Fibroblast of lung (primary cell): ENCODE data around the gene RPLP2. TPM values are rescaled to one million over a fixed set of nuclear protein-coding genes. Genes with fewer than 3 reads are reported as not detected.

Experiments
- DNase-seq, 2 donors: peaks; one replicate each; pipeline versions ENCODE4 v3.0.0 to v3.0.0-alpha.2; 2010; ENCODE audit warnings: low read depth in 2 of 2
- H2AFZ ChIP-seq: 2 replicates; pipeline ENCODE4 v1.5.1; 2012; ENCODE audit warnings: low read length, control low read depth, inconsistent platforms
- H3K27ac ChIP-seq: 2 replicates; pipeline ENCODE4 v1.5.1; 2011; ENCODE audit warnings: low read length, control low read depth; ENCODE audit not compliant: insufficient read depth
- H3K27me3 ChIP-seq: 2 replicates; pipeline ENCODE4 v1.5.1; 2011; ENCODE audit warnings: mild to moderate bottlenecking, low read length; ENCODE audit not compliant: control insufficient read depth, insufficient read depth
- H3K36me3 ChIP-seq: 2 replicates; pipeline ENCODE4 v1.5.1; 2011; ENCODE audit warnings: low read length; ENCODE audit not compliant: control insufficient read depth, insufficient read depth
- H3K4me1 ChIP-seq: 2 replicates; pipeline ENCODE4 v1.5.1; 2011; ENCODE audit warnings: low read length; ENCODE audit not compliant: control insufficient read depth, insufficient read depth; ENCODE audit errors: extremely low read depth
- H3K4me2 ChIP-seq: 2 replicates; pipeline ENCODE4 v1.5.1; 2011; ENCODE audit warnings: low read length, control low read depth; ENCODE audit not compliant: insufficient read depth; ENCODE audit errors: extremely low read depth
- H3K4me3 ChIP-seq, 4 experiments: fragments of 200-600 bp in 1 of 4; sonication (generic) in 1 of 4; replicated peaks in 1 of 4; 2 replicates each; pipeline ENCODE4 v1.5.1; 2011 to 2016; ENCODE audit warnings: low read length in 4 of 4, low read depth in 3 of 4, mild to moderate bottlenecking in 3 of 4, control low read depth in 2 of 4, inconsistent platforms in 1 of 4, mixed read lengths in 1 of 4; ENCODE audit not compliant: insufficient read depth in 1 of 4; ENCODE audit errors: control extremely low read depth in 1 of 4
- H3K79me2 ChIP-seq: 2 replicates; pipeline ENCODE4 v1.5.1; 2012; ENCODE audit warnings: mild to moderate bottlenecking, low read length, inconsistent platforms; ENCODE audit not compliant: control insufficient read depth, insufficient read depth
- H3K9ac ChIP-seq: 2 replicates; pipeline ENCODE4 v1.5.1; 2011; ENCODE audit warnings: mild to moderate bottlenecking, low read length, control low read depth; ENCODE audit not compliant: insufficient read depth
- H3K9me3 ChIP-seq: 2 replicates; pipeline ENCODE4 v1.5.1; 2012; ENCODE audit warnings: low read depth, low read length; ENCODE audit not compliant: control insufficient read depth, insufficient read depth
- H4K20me1 ChIP-seq: 2 replicates; pipeline ENCODE4 v1.5.1; 2011; ENCODE audit warnings: low read length; ENCODE audit not compliant: control insufficient read depth, insufficient read depth; ENCODE audit errors: extremely low read depth
- CTCF ChIP-seq, 2 donors: IDR thresholded peaks in 1 of 2; conservative IDR thresholded peaks in 1 of 2; 1 replicate in 1 of 2; 2 replicates in 1 of 2; pipeline ENCODE4 v1.5.1; 2011 to 2012; ENCODE audit warnings: low read length in 2 of 2, control low read depth in 1 of 2, inconsistent platforms in 1 of 2, low read depth in 1 of 2, mild to moderate bottlenecking in 1 of 2
- EZH2 ChIP-seq: IDR thresholded peaks from 2 replicates; pipeline ENCODE4 v1.5.1; 2012; ENCODE audit warnings: low read length, control low read depth, mild to moderate bottlenecking; ENCODE audit errors: missing control alignments
- polyA plus RNA-seq, 2 donors: library from polyadenylated mRNA; depleted of rRNA in 1 of 2; stranded (reverse) in 1 of 2; unstranded in 1 of 2; fragments of >200 nt; gene quantifications; 2 replicates each; pipeline ENCODE4 v1.2.1, GENCODE V29; 2011 to 2012; ENCODE audit warnings: missing spikeins in 1 of 2
- total RNA-seq: library from RNA; depleted of rRNA; stranded (reverse); fragments of >200 nt; gene quantifications from 2 replicates; pipeline ENCODE4 v1.2.1, GENCODE V29; 2014

Gene RPLP2
- total and polyA plus RNA-seq, 2 donors (not counting 1 experiment from before 2014, with no cell fraction given), result 294 to 741 TPM

DNA sequence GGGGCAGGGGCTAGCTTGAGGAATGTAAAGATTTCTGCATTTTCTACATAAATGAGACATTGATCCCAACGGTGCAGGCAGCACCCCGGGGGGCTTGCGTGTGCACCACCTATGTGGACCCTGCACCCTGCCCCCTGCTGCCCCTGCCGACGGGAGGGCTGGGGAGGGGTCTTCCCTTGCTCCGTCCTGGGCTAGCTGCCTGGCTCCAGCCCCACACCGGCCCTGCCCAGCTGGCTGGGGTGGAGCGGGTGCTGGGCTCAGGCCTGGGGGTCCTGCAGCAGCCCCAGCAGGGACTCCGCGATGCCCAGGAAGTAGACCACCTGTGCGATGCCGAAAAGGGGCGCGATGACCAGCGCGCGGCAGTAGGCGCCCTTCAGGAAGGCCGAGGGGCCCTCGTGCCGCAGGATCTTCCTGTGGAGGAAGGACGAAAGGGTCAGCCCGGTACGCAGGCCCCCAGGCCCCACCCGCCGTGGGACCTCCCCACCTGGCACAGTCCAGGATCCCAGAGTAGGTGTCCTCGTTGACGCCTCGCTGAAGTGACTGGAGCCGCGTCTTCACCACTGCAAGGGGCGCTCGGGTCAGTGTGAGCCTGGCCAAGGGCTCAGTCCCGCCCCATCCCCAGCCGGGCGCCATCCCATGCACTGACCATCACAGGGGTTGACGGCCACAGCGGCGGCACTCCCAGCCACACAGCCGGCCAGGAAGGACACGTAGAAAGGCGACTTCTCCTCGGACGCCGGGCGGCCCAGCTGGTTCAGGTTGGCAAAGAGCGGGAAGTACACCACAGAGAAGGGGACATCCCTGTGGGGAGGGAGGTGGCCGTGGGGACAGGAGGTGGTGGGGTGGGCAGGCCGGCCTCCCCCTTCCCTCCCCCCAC lies 17.9 kb upstream of the RPLP2 start:
- Histone ChIP-seq H3K36me3 (peaks cover 13% of the 10 kb centered on the region), H3K4me3 (no peak overlapping the region), H3K4me2 (no peak overlapping the region), H3K9ac (no peak overlapping the region), H3K27ac (no peak overlapping the region), H4K20me1 (no peaks in the 10 kb centered on the region), H3K9me3 (no peaks in the 10 kb centered on the region), H3K79me2 (peaks cover 17% of the 10 kb centered on the region), H3K4me1 (peaks cover 5% of the 10 kb centered on the region), H3K27me3 (no peaks in the 10 kb centered on the region), H2AFZ (no peak overlapping the region)
- no peak for DNase-seq
- no peak for TF ChIP-seq EZH2
- no peak for TF ChIP-seq CTCF (conservative IDR thresholded peaks at IDR 0.05 in 1 of 2, IDR thresholded peaks at IDR 0.05 in 1 of 2; ENCODE audit: low read depth in 1 of 2, low read length in 2 of 2)

DNA sequence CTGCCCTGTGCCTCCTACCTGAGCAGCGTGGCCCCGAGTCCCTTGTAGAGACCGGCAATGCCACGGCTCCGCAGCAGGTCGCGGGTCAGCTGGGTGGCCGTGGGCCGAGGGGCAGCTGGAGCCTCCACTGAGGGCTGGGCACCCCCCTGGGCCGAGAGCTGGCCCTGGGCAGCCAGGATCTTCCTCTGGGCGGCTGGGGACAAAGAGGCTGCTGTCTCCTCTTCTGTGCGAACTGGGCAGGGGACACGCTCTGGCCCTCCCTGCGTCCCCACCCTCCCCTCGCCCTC lies 17.3 kb upstream of the RPLP2 start:
- Histone ChIP-seq H4K20me1 (no peaks in the 10 kb centered on the region), H3K4me3 (no peak overlapping the region), H3K36me3 (peaks cover 13% of the 10 kb centered on the region), H3K79me2 (peaks cover 17% of the 10 kb centered on the region), H3K27ac (no peak overlapping the region), H3K27me3 (no peaks in the 10 kb centered on the region), H3K9ac (no peak overlapping the region), H3K9me3 (no peaks in the 10 kb centered on the region), H3K4me1 (peaks cover 7% of the 10 kb centered on the region), H3K4me2 (no peak overlapping the region), H2AFZ (no peak overlapping the region)
- no peak for TF ChIP-seq CTCF (conservative IDR thresholded peaks at IDR 0.05 in 1 of 2, IDR thresholded peaks at IDR 0.05 in 1 of 2; ENCODE audit: low read depth in 1 of 2, low read length in 2 of 2)
- no peak for TF ChIP-seq EZH2
- DNase-seq, result no peak

DNA sequence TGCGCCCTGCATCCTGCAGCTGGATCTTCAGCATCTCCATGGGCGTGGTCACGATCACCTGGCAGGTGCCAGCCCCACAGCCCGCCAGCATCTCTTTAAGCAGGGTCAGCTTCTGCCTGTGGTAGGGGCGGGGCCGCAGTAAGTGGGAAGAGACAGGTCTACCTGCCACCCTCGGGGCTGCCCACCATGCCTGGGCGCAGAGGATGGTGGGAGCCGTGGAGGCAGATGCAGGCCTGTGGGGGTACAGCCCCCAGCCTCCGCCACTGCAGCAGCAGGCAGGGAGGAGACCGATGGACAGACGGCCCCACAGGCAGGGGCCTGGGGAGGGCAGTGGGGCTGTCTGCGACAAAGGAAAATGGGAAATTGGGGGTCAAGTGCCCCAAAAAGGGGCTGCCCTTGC lies 16.9 kb upstream of the RPLP2 start:
- peaks cover 13% of the 10 kb centered on the region for H3K36me3 ChIP-seq
- H4K20me1 ChIP-seq, result no peaks in the 10 kb centered on the region
- H3K27me3 ChIP-seq, result no peaks in the 10 kb centered on the region
- H3K4me3 ChIP-seq, result no peak overlapping the region
- peaks cover 7% of the 10 kb centered on the region for H3K4me1 ChIP-seq
- no peak for DNase-seq
- TF ChIP-seq CTCF (conservative IDR thresholded peaks at IDR 0.05 in 1 of 2, IDR thresholded peaks at IDR 0.05 in 1 of 2; ENCODE audit: low read depth in 1 of 2, low read length in 2 of 2), result no peak
- TF ChIP-seq EZH2, result no peak
- H3K9me3 ChIP-seq, result no peaks in the 10 kb centered on the region
- H3K27ac ChIP-seq, result no peak overlapping the region
- no peak overlapping the region for H3K4me2 ChIP-seq
- no peak overlapping the region for H2AFZ ChIP-seq
- no peak overlapping the region for H3K9ac ChIP-seq
- H3K79me2 ChIP-seq, result peaks cover 17% of the 10 kb centered on the region
